C4-2B (cell line): ENCODE measurements around the gene TVP23C.
"Not testable (repeated sequence)": the region's sequence is repeated elsewhere in the genome, so short reads cannot be mapped to it uniquely, and the experiment has no call there.

ENCODE experiments used
- CTCF ChIP-seq: fragments of 450-650 bp; conservative IDR thresholded peaks from 2 replicates; pipeline ENCODE4 v1.5.1; 2017; ENCODE audit warnings: mild to moderate bottlenecking
- ZFX ChIP-seq: fragments of 450-650 bp; IDR thresholded peaks from 2 replicates; pipeline ENCODE4 v1.6.1; 2017

GRCh38 chr17:15546604-15547003 lies 16.7 kb downstream of the TVP23C start:
- not testable (repeated sequence) for TF ChIP-seq ZFX, CTCF
